Stomach (tissue), 4 donors: Measurements from ENCODE around the gene CENPP.

Experiments used
- POLR2A ChIP-seq, 4 donors: fragments of 450-650 bp; IDR thresholded peaks; one replicate each; pipeline ENCODE4 v1.6.1; 2016; ENCODE audit warnings: antibody characterized with exemption in 4 of 4, control low read depth in 2 of 4, mild to moderate bottlenecking in 1 of 4, moderate library complexity in 1 of 4
- TF ChIP-seq, protein P1 (sequence below), 7 experiments: fragments of 450-650 bp in 4 of 7; fragments of 200-600 bp in 3 of 7; sonication (generic) in 3 of 7; IDR thresholded peaks; one replicate each; pipeline ENCODE4 v1.5.1; 2016 to 2019; ENCODE audit warnings: antibody characterized with exemption in 7 of 7, control low read depth in 2 of 7, mild to moderate bottlenecking in 1 of 7

DNA sequence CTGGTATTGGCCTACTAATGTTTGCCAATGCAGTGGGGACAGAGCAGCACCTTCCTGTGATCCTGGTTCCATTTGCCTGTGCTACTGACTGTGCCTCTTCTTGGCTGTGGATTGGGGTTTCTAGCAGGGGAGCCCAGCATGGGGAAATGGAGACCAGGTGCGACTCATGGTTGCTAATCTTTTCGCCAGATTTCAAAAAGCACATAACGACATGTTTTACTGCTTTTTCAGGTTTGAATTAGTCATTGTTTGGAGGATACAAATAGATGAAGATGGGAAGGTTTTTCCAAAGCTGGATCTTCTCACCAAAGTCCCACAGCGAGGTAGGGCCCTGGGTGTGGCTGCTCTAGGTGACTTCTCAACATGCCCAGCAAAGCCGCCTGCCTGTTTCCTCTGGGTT, 286.5 kb downstream of the CENPP start:
- TF ChIP-seq, protein P1, sequence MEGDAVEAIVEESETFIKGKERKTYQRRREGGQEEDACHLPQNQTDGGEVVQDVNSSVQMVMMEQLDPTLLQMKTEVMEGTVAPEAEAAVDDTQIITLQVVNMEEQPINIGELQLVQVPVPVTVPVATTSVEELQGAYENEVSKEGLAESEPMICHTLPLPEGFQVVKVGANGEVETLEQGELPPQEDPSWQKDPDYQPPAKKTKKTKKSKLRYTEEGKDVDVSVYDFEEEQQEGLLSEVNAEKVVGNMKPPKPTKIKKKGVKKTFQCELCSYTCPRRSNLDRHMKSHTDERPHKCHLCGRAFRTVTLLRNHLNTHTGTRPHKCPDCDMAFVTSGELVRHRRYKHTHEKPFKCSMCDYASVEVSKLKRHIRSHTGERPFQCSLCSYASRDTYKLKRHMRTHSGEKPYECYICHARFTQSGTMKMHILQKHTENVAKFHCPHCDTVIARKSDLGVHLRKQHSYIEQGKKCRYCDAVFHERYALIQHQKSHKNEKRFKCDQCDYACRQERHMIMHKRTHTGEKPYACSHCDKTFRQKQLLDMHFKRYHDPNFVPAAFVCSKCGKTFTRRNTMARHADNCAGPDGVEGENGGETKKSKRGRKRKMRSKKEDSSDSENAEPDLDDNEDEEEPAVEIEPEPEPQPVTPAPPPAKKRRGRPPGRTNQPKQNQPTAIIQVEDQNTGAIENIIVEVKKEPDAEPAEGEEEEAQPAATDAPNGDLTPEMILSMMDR (IDR thresholded peaks at IDR 0.05) = no peak
- TF ChIP-seq POLR2A (IDR thresholded peaks at IDR 0.05) = no peak
